ENCODE measurements around the gene VPS13C.

VPS13C gene

GRCh38 chr15:61935493-61935892 lies 124.8 kb downstream of the VPS13C start:
- Histone ChIP-seq H3K27ac (ENCODE audit: low read depth, low read length) (no peak overlapping the region), H3K27me3 (ENCODE audit: control insufficient read depth, insufficient read depth, low read length) (no peaks in the 10 kb centered on the region), H3K9me3 (ENCODE audit: control insufficient read depth, insufficient read depth, low read length) (no peaks in the 10 kb centered on the region), H3K9ac (ENCODE audit: low read depth, low read length) (no peak overlapping the region), H3K36me3 (ENCODE audit: control insufficient read depth, insufficient read depth, low read length) (no peaks in the 10 kb centered on the region), H3K4me3 (ENCODE audit: low read depth, low read length) (no peak overlapping the region), H3K4me1 (ENCODE audit: control insufficient read depth, insufficient read depth, low read length) (no peaks in the 10 kb centered on the region)

GRCh38 chr15:61929452-61929851 lies 130.8 kb downstream of the VPS13C start:
- Histone ChIP-seq H3K9ac (ENCODE audit: low read depth, low read length) (no peak overlapping the region), H3K4me3 (ENCODE audit: low read depth, low read length) (no peak overlapping the region), H3K27ac (ENCODE audit: low read depth, low read length) (no peak overlapping the region), H3K4me1 (ENCODE audit: control insufficient read depth, insufficient read depth, low read length) (no peaks in the 10 kb centered on the region), H3K9me3 (ENCODE audit: control insufficient read depth, insufficient read depth, low read length) (no peaks in the 10 kb centered on the region), H3K27me3 (ENCODE audit: control insufficient read depth, insufficient read depth, low read length) (no peaks in the 10 kb centered on the region), H3K36me3 (ENCODE audit: control insufficient read depth, insufficient read depth, low read length) (no peaks in the 10 kb centered on the region)

- no peaks in the 10 kb centered on the region for H3K4me1 ChIP-seq (ENCODE audit: control insufficient read depth, insufficient read depth, low read length)
- no peaks in the 10 kb centered on the region for H3K9me3 ChIP-seq (ENCODE audit: control insufficient read depth, insufficient read depth, low read length)
- no peaks in the 10 kb centered on the region for H3K27me3 ChIP-seq (ENCODE audit: control insufficient read depth, insufficient read depth, low read length)
- H3K27ac ChIP-seq (ENCODE audit: low read depth, low read length), result no peak overlapping the region
- no peak overlapping the region for H3K4me3 ChIP-seq (ENCODE audit: low read depth, low read length)
- no peak overlapping the region for H3K9ac ChIP-seq (ENCODE audit: low read depth, low read length)
- H3K36me3 ChIP-seq (ENCODE audit: control insufficient read depth, insufficient read depth, low read length), result peaks cover 7% of the 10 kb centered on the region; the same call in 1 of the 2 replicates
Measured at GRCh38 chr15:61923173-61923572, 137.1 kb downstream of the VPS13C start.

GRCh38 chr15:61921093-61921492 lies 139.2 kb downstream of the VPS13C start:
- no peak overlapping the region for H3K4me3 ChIP-seq (ENCODE audit: low read depth, low read length)
- H3K27me3 ChIP-seq (ENCODE audit: control insufficient read depth, insufficient read depth, low read length), result no peaks in the 10 kb centered on the region
- H3K9ac ChIP-seq (ENCODE audit: low read depth, low read length), result no peak overlapping the region
- H3K9me3 ChIP-seq (ENCODE audit: control insufficient read depth, insufficient read depth, low read length), result no peaks in the 10 kb centered on the region
- no peaks in the 10 kb centered on the region for H3K4me1 ChIP-seq (ENCODE audit: control insufficient read depth, insufficient read depth, low read length)
- peaks cover 13% of the 10 kb centered on the region for H3K36me3 ChIP-seq (ENCODE audit: control insufficient read depth, insufficient read depth, low read length)
- H3K27ac ChIP-seq (ENCODE audit: low read depth, low read length), result no peak overlapping the region

DNA sequence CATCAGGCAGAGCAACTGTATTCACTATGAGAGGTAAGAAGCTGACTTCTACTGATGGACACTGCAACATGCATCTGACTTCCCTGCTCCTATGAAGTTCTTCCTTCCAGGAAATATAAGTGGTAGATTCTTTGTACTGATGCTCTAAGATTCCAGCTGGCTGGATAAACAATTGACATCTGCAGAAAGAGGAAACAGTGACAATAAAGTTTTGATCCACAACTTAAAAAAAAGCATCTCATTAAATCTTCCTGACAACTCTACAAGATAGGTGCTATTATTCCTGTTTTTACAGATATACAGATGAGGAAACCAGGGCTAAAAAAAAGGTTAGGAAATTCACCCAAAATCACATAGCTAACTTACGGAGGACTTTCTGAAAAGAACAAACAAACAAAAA lies 142.8 kb downstream of the VPS13C start:
- Histone ChIP-seq H3K9me3 (ENCODE audit: control insufficient read depth, insufficient read depth, low read length) (no peaks in the 10 kb centered on the region), H3K27ac (ENCODE audit: low read depth, low read length) (no peak overlapping the region), H3K9ac (ENCODE audit: low read depth, low read length) (no peak overlapping the region), H3K4me3 (ENCODE audit: low read depth, low read length) (no peak overlapping the region), H3K36me3 (ENCODE audit: control insufficient read depth, insufficient read depth, low read length) (peaks cover 17% of the 10 kb centered on the region), H3K4me1 (ENCODE audit: control insufficient read depth, insufficient read depth, low read length) (no peaks in the 10 kb centered on the region), H3K27me3 (ENCODE audit: control insufficient read depth, insufficient read depth, low read length) (no peaks in the 10 kb centered on the region)

GRCh38 chr15:61916104-61916503 lies 144.1 kb downstream of the VPS13C start:
- Histone ChIP-seq H3K27ac (ENCODE audit: low read depth, low read length) (no peak overlapping the region), H3K4me3 (ENCODE audit: low read depth, low read length) (no peak overlapping the region), H3K9me3 (ENCODE audit: control insufficient read depth, insufficient read depth, low read length) (no peaks in the 10 kb centered on the region), H3K4me1 (ENCODE audit: control insufficient read depth, insufficient read depth, low read length) (no peaks in the 10 kb centered on the region), H3K36me3 (ENCODE audit: control insufficient read depth, insufficient read depth, low read length) (peaks cover 10% of the 10 kb centered on the region; the same call in 1 of the 2 replicates), H3K27me3 (ENCODE audit: control insufficient read depth, insufficient read depth, low read length) (no peaks in the 10 kb centered on the region), H3K9ac (ENCODE audit: low read depth, low read length) (no peak overlapping the region)

DNA sequence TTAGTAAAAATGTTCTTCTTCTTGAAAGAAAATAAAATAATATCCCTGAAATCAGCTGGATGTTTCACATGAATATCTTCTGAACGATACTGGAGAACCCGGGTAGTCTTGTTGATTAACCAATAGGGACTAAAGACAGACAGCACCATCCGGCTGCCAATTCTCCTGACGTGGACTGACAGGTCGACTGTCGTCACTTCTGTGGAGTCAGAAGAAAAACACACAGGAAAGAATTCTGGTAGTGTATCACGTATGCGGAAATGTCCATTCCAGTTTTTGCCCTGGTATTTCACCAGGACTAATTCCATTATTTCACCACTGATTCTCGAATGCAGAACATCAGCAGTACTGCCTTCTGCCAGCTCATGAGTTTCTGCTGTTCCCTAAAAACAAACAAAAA lies 144.6 kb downstream of the VPS13C start:
- Histone ChIP-seq H3K27ac (ENCODE audit: low read depth, low read length) (no peak overlapping the region), H3K36me3 (ENCODE audit: control insufficient read depth, insufficient read depth, low read length) (peaks cover 10% of the 10 kb centered on the region; the same call in 1 of the 2 replicates), H3K4me3 (ENCODE audit: low read depth, low read length) (no peak overlapping the region), H3K9me3 (ENCODE audit: control insufficient read depth, insufficient read depth, low read length) (no peaks in the 10 kb centered on the region), H3K4me1 (ENCODE audit: control insufficient read depth, insufficient read depth, low read length) (no peaks in the 10 kb centered on the region), H3K9ac (ENCODE audit: low read depth, low read length) (no peak overlapping the region), H3K27me3 (ENCODE audit: control insufficient read depth, insufficient read depth, low read length) (no peaks in the 10 kb centered on the region)

GRCh38 chr15:61910839-61911369 lies 149.3 kb downstream of the VPS13C start:
- no peak overlapping the region for H3K27ac ChIP-seq (ENCODE audit: low read depth, low read length)
- no peaks in the 10 kb centered on the region for H3K4me1 ChIP-seq (ENCODE audit: control insufficient read depth, insufficient read depth, low read length)
- H3K27me3 ChIP-seq (ENCODE audit: control insufficient read depth, insufficient read depth, low read length), result no peaks in the 10 kb centered on the region
- no peak overlapping the region for H3K9ac ChIP-seq (ENCODE audit: low read depth, low read length)
- H3K9me3 ChIP-seq (ENCODE audit: control insufficient read depth, insufficient read depth, low read length), result no peaks in the 10 kb centered on the region
- no peak overlapping the region for H3K4me3 ChIP-seq (ENCODE audit: low read depth, low read length)
- peaks cover 4% of the 10 kb centered on the region; the same call in 1 of the 2 replicates for H3K36me3 ChIP-seq (ENCODE audit: control insufficient read depth, insufficient read depth, low read length)

- Histone ChIP-seq H3K9ac (ENCODE audit: low read depth, low read length) (no peak overlapping the region), H3K9me3 (ENCODE audit: control insufficient read depth, insufficient read depth, low read length) (no peaks in the 10 kb centered on the region), H3K27me3 (ENCODE audit: control insufficient read depth, insufficient read depth, low read length) (no peaks in the 10 kb centered on the region), H3K27ac (ENCODE audit: low read depth, low read length) (no peak overlapping the region), H3K36me3 (ENCODE audit: control insufficient read depth, insufficient read depth, low read length) (no peaks in the 10 kb centered on the region; the same call in 1 of the 2 replicates), H3K4me3 (ENCODE audit: low read depth, low read length) (no peak overlapping the region), H3K4me1 (ENCODE audit: control insufficient read depth, insufficient read depth, low read length) (no peaks in the 10 kb centered on the region)
Measured at GRCh38 chr15:61908241-61908640, 152.0 kb downstream of the VPS13C start.

DNA sequence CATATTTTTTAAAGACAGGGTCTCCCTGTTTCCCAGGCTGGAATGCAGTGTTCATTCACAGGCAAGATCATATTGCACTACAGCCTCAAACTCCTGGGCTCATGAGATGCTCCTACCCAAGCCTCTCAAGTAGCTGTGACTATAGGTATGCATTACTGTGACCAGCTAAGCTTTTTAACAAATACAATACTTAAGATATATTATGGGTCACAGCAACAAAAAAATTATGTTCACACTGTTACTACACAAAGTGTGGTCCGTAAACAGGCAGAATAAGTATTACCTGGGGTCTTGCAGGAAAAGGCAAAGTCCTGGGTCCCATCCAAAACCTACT lies 152.5 kb downstream of the VPS13C start:
- H3K27ac ChIP-seq (ENCODE audit: low read depth, low read length), result no peak overlapping the region
- no peak overlapping the region for H3K9ac ChIP-seq (ENCODE audit: low read depth, low read length)
- H3K4me1 ChIP-seq (ENCODE audit: control insufficient read depth, insufficient read depth, low read length), result no peaks in the 10 kb centered on the region
- H3K36me3 ChIP-seq (ENCODE audit: control insufficient read depth, insufficient read depth, low read length), result no peaks in the 10 kb centered on the region; the same call in 1 of the 2 replicates
- H3K4me3 ChIP-seq (ENCODE audit: low read depth, low read length), result no peak overlapping the region
- H3K27me3 ChIP-seq (ENCODE audit: control insufficient read depth, insufficient read depth, low read length), result no peaks in the 10 kb centered on the region
- no peaks in the 10 kb centered on the region for H3K9me3 ChIP-seq (ENCODE audit: control insufficient read depth, insufficient read depth, low read length)

DNA sequence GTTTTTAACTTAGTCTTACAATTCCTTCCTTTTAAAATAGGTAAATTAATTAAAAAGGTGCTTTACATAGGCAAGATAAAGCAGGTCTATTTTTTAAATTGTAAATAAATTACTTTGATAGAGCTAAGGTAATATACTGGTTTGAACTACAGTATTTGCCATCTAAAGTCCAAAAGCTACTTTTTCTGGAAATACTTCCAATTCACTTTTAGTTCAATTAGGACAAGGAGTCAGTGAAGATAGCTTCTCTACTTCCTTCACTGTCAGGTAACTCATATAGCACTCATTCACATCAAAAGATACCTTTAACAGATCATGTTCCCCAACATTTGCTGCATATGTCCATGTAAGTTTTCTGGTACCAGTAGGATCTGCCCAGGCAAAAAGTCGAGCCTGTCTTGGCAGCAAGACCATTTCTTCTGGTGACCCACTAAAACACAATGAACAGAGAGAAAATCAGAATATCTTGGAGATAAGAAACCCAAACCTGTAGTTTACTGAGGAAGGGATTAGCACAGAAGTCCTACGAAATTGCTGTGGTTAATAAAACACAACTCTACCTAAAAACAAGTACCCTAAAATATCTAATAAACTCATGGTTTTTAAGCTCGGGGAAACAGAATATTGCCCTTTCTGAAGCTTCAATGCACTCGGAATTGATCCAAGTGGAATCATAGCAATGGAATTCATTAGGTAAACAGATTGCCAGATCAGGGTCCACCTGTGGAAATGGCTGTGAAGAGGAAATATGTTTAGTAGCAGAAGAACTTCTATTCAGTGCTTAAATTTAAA lies 153.1 kb downstream of the VPS13C start:
- Histone ChIP-seq H3K4me3 (ENCODE audit: low read depth, low read length) (no peak overlapping the region), H3K27me3 (ENCODE audit: control insufficient read depth, insufficient read depth, low read length) (no peaks in the 10 kb centered on the region), H3K9me3 (ENCODE audit: control insufficient read depth, insufficient read depth, low read length) (0 out of 2 replicates have a peak, but pooled peaks cover 2% of the 10 kb centered on the region), H3K27ac (ENCODE audit: low read depth, low read length) (no peak overlapping the region), H3K4me1 (ENCODE audit: control insufficient read depth, insufficient read depth, low read length) (no peaks in the 10 kb centered on the region), H3K9ac (ENCODE audit: low read depth, low read length) (no peak overlapping the region), H3K36me3 (ENCODE audit: control insufficient read depth, insufficient read depth, low read length) (no peaks in the 10 kb centered on the region; the same call in 1 of the 2 replicates)

All from HUES48 (cell line).